Neural cell (in vitro differentiated cells): Measurements from ENCODE around the gene JOSD2. TPM values are rescaled to one million over a fixed set of nuclear protein-coding genes. Genes with fewer than 3 reads are reported as not detected.

Source experiments
- H2AFZ ChIP-seq: fragments of 200-600, 300-800 bp; sonication (generic), shearing (Covaris generic); 2 replicates; pipeline ENCODE4 v1.6.0; 2014; ENCODE audit warnings: low read depth, mild to moderate bottlenecking, antibody characterized with exemption, low read length, moderate library complexity
- H3F3A ChIP-seq: fragments of 200-600 bp; shearing (Covaris generic); 2 replicates; pipeline ENCODE4 v1.6.1; 2016; ENCODE audit warnings: mild to moderate bottlenecking, moderate library complexity, mixed read lengths, antibody characterized with exemption, low read length; ENCODE audit not compliant: insufficient read depth, poor library complexity, severe bottlenecking
- H3K27ac ChIP-seq: fragments of 200-600, 300-800 bp; sonication (generic), shearing (Covaris generic); 2 replicates; pipeline ENCODE4 v1.5.1; 2014; ENCODE audit warnings: mild to moderate bottlenecking, low read length, moderate library complexity
- H3K27me3 ChIP-seq: fragments of 300-800, 200-600 bp; sonication (generic), shearing (Covaris generic); 2 replicates; pipeline ENCODE4 v1.6.0; 2014; ENCODE audit warnings: mild to moderate bottlenecking, low read depth, low read length, moderate library complexity; ENCODE audit not compliant: insufficient read depth
- H3K36me3 ChIP-seq: fragments of 300-800, 200-600 bp; sonication (generic), shearing (Covaris generic); 2 replicates; pipeline ENCODE4 v1.5.1; 2014; ENCODE audit warnings: mild to moderate bottlenecking, antibody characterized with exemption, low read length, moderate library complexity; ENCODE audit not compliant: insufficient read depth
- H3K4me2 ChIP-seq: fragments of 300-800, 200-600 bp; sonication (generic), shearing (Covaris generic); 2 replicates; pipeline ENCODE4 v1.6.0; 2014; ENCODE audit warnings: mild to moderate bottlenecking, low read length
- H3K4me3 ChIP-seq: fragments of 300-800, 200-600 bp; sonication (generic), shearing (Covaris generic); 2 replicates; pipeline ENCODE4 v1.5.1; 2014; ENCODE audit warnings: mild to moderate bottlenecking, low read length, moderate library complexity
- H3K79me2 ChIP-seq: fragments of 200-600 bp; shearing (Covaris generic); replicated peaks from 2 replicates; pipeline ENCODE4 v1.6.0; 2014; ENCODE audit warnings: mild to moderate bottlenecking, low read length, moderate library complexity; ENCODE audit not compliant: insufficient read depth
- H3K9ac ChIP-seq: fragments of 300-800, 200-600 bp; sonication (generic), shearing (Covaris generic); 2 replicates; pipeline ENCODE4 v1.6.1; 2016; ENCODE audit warnings: mild to moderate bottlenecking, low read length, mixed read lengths
- H3K9me2 ChIP-seq: fragments of 200-600 bp; shearing (Covaris generic); 2 replicates; pipeline ENCODE4 v1.6.1; 2016; ENCODE audit warnings: mild to moderate bottlenecking, low read length, mixed read lengths; ENCODE audit not compliant: insufficient read depth
- H3K9me3 ChIP-seq: fragments of 200-600, 300-800 bp; sonication (generic), shearing (Covaris generic); 2 replicates; pipeline ENCODE4 v1.6.1; 2016; ENCODE audit warnings: mild to moderate bottlenecking, mixed run types, low read length, moderate library complexity, mixed read lengths
- H4K20me1 ChIP-seq: fragments of 200-600 bp; shearing (Covaris generic); 2 replicates; pipeline ENCODE4 v1.6.1; 2016; ENCODE audit warnings: mild to moderate bottlenecking, mixed run types; ENCODE audit not compliant: insufficient read depth
- CTCF ChIP-seq: fragments of 450-650 bp; IDR thresholded peaks from 2 replicates; pipeline ENCODE4 v1.5.1; 2014; ENCODE audit warnings: antibody characterized with exemption, mild to moderate bottlenecking, moderate library complexity; ENCODE audit not compliant: poor library complexity, severe bottlenecking
- EP300 ChIP-seq: fragments of 450-650 bp; conservative IDR thresholded peaks from 2 replicates; pipeline ENCODE4 v1.6.1; 2014; ENCODE audit warnings: antibody characterized with exemption, mild to moderate bottlenecking, moderate library complexity; ENCODE audit not compliant: poor library complexity, severe bottlenecking
- EZH2 ChIP-seq: fragments of 200-600, 300-800 bp; shearing (Covaris generic), sonication (generic); IDR thresholded peaks from 2 replicates; pipeline ENCODE4 v1.6.1; 2014; ENCODE audit warnings: antibody characterized with exemption, low read length, borderline replicate concordance, mild to moderate bottlenecking; ENCODE audit not compliant: insufficient read depth, poor library complexity, severe bottlenecking
- MXI1 ChIP-seq: fragments of 450-650 bp; conservative IDR thresholded peaks from 2 replicates; pipeline ENCODE4 v1.6.1; 2014; ENCODE audit warnings: antibody characterized with exemption, mild to moderate bottlenecking; ENCODE audit not compliant: poor library complexity, severe bottlenecking
- POLR2AphosphoS5 ChIP-seq: IDR thresholded peaks from 2 replicates; pipeline ENCODE4 v1.6.1; 2012
- RAD21 ChIP-seq: fragments of 450-650 bp; conservative IDR thresholded peaks from 2 replicates; pipeline ENCODE4 v1.6.1; 2014; ENCODE audit warnings: antibody characterized with exemption, mild to moderate bottlenecking, moderate library complexity
- REST ChIP-seq: IDR thresholded peaks from 2 replicates; pipeline ENCODE4 v1.6.1; 2012; ENCODE audit warnings: borderline replicate concordance
- SMC3 ChIP-seq: fragments of 450-650 bp; conservative IDR thresholded peaks from 2 replicates; pipeline ENCODE4 v1.6.1; 2014; ENCODE audit warnings: antibody characterized with exemption, mild to moderate bottlenecking, moderate library complexity; ENCODE audit not compliant: poor library complexity
- TAF1 ChIP-seq: IDR thresholded peaks from 2 replicates; pipeline ENCODE4 v1.6.1; 2012; ENCODE audit warnings: low read depth
- polyA plus RNA-seq: library from polyadenylated mRNA; depleted of rRNA; stranded (reverse); fragments of >200 nt; gene quantifications from 2 replicates; pipeline ENCODE4 v1.2.3, GENCODE V29; 2014

The JOSD2 gene
- polyA plus RNA-seq, 1 donor from 2014 or later: 10.7 TPM

DNA sequence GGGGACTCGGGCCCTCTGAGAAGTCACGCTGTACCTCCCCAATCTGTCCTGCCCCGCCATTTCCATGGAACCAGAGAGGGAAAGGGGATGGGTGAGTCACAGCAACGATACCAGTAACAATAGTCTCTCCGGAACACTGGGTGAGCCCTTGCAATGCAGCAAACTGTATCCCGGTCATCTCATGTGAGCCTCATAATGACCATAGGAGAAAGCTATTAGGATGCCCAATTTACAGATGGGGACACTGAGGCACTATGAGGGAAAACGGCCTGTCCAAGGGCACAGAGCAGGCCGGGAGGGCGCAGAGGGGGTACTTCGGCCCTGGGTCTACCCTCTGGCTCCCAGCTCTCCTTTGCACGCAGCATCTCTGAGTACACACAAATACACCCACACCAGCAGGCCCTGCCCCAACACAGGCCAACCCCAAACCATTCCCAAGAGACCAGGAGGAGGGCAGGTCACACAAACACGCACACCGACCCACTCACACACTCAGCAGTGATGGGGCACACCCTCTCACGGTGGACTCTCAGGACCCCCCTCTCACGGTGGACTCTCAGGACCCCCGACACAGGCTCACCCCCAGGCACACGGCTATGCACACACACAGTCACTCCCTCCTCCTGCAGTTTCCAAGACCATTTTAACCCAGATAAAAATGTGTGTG is 39.1 kb upstream of the JOSD2 start:
- Histone ChIP-seq H3K9me2 (no peaks in the 10 kb centered on the region), H2AFZ (no peak overlapping the region), H4K20me1 (peaks cover 13% of the 10 kb centered on the region), H3K27me3 (no peaks in the 10 kb centered on the region), H3K36me3 (no peaks in the 10 kb centered on the region), H3K27ac (peak overlapping the region; percentile 93), H3K4me2 (peak overlapping the region; percentile 90), H3K9ac (peak overlapping the region; percentile 96), H3K79me2 (peaks cover 65% of the 10 kb centered on the region), H3K9me3 (no peaks in the 10 kb centered on the region), H3K4me3 (peak overlapping the region; percentile 84), H3F3A (no peaks in the 10 kb centered on the region)
- TF ChIP-seq EP300: no peak
- TF ChIP-seq MXI1: no peak
- TF ChIP-seq POLR2AphosphoS5: no peak
- no peak for TF ChIP-seq EZH2
- TF ChIP-seq CTCF: no peak
- TF ChIP-seq TAF1: no peak
- no peak for TF ChIP-seq SMC3
- TF ChIP-seq RAD21: no peak
- no peak for TF ChIP-seq REST

- Histone ChIP-seq H3K27me3 (no peaks in the 10 kb centered on the region), H3K9me2 (no peaks in the 10 kb centered on the region), H3K9ac (no peak overlapping the region), H3K36me3 (no peaks in the 10 kb centered on the region), H2AFZ (no peak overlapping the region), H3K9me3 (no peaks in the 10 kb centered on the region), H3K27ac (no peak overlapping the region), H3K79me2 (peaks cover 58% of the 10 kb centered on the region), H3F3A (no peaks in the 10 kb centered on the region), H4K20me1 (peaks cover 13% of the 10 kb centered on the region), H3K4me2 (no peak overlapping the region), H3K4me3 (peak overlapping the region; percentile 84)
- TF ChIP-seq CTCF (no peak), EZH2 (no peak), REST (no peak), RAD21 (no peak)
These were observed 38.3 kb upstream of the JOSD2 start for GRCh38 chr19:50549059-50549926.
